Keratinocyte (primary cell): Measurements from ENCODE around the gene TSPAN18.

Experiments
- CTCF ChIP-seq, 3 experiments: IDR thresholded peaks in 1 of 3; conservative IDR thresholded peaks in 1 of 3; optimal IDR thresholded peaks in 1 of 3; 2 replicates in 2 of 3; 3 replicates in 1 of 3; pipeline versions ENCODE3 to v1.5.1; 2011; ENCODE audit warnings: low read length in 3 of 3, mild to moderate bottlenecking in 3 of 3, moderate library complexity in 2 of 3, control low read depth in 1 of 3, inconsistent platforms in 1 of 3; ENCODE audit not compliant: insufficient read depth in 2 of 3; ENCODE audit errors: extremely low read depth in 1 of 3
- EZH2 ChIP-seq: IDR thresholded peaks from one replicate; pipeline ENCODE4 v1.6.1; 2012; ENCODE audit warnings: inconsistent platforms, mild to moderate bottlenecking, low read length, moderate library complexity

DNA sequence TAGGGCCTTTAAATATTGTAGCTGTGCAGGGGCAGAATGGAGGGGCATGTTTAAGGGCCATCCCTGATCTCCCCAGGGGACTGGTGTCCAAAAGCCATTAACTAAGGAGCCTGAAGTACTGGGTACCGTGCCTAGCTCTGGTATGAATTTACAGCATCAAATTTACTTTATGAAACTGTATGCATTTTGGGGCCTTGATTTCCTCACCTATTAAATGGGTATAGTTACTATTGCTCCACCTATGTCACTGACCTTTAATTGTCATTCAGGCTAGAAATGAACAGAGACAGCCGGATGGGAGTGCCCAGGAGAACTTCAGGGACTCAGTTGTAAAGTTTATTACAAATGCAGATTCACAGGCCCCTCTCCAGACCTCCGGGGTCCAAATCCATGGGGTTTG lies 235.7 kb downstream of the TSPAN18 start:
- TF ChIP-seq CTCF (optimal IDR thresholded peaks at IDR 0.05 in 1 of 3, IDR thresholded peaks at IDR 0.05 in 1 of 3, conservative IDR thresholded peaks at IDR 0.05 in 1 of 3; ENCODE audit: extremely low read depth in 1 of 3, insufficient read depth in 2 of 3, low read length in 3 of 3) (no peak), EZH2 (no peak)
